ENCODE data around the gene BCAS4.

The BCAS4 gene

GRCh38 chr20:50855498-50856474 is 60.9 kb downstream of the BCAS4 start:
- DNase-seq (ENCODE audit: low spot score): no peak

- no peak for DNase-seq (ENCODE audit: low spot score)
These were observed 61.7 kb downstream of the BCAS4 start for GRCh38 chr20:50856475-50857041.

GRCh38 chr20:50857348-50857747 is 62.5 kb downstream of the BCAS4 start:
- DNase-seq (ENCODE audit: low spot score): no peak

GRCh38 chr20:50858525-50858924 is 63.7 kb downstream of the BCAS4 start:
- DNase-seq (ENCODE audit: low spot score): no peak

GRCh38 chr20:50859161-50859560 is 64.3 kb downstream of the BCAS4 start:
- no peak for DNase-seq (ENCODE audit: low spot score)

- DNase-seq (ENCODE audit: low spot score): no peak
These were observed 66.2 kb downstream of the BCAS4 start for GRCh38 chr20:50861012-50861411.

- DNase-seq (ENCODE audit: low spot score): no peak
These were observed 67.7 kb downstream of the BCAS4 start for GRCh38 chr20:50862546-50862945.

- DNase-seq (ENCODE audit: low spot score): no peak
These were observed 70.3 kb downstream of the BCAS4 start for GRCh38 chr20:50865114-50865513.

GRCh38 chr20:50865591-50865990 is 70.7 kb downstream of the BCAS4 start:
- DNase-seq (ENCODE audit: low spot score): no peak

GRCh38 chr20:50866036-50866685 is 71.3 kb downstream of the BCAS4 start:
- no peak for DNase-seq (ENCODE audit: low spot score)

GRCh38 chr20:50866831-50867230 is 72.0 kb downstream of the BCAS4 start:
- DNase-seq (ENCODE audit: low spot score): no peak

GRCh38 chr20:50867805-50868204 is 72.9 kb downstream of the BCAS4 start:
- DNase-seq (ENCODE audit: low spot score): no peak

- DNase-seq (ENCODE audit: low spot score): no peak
These were observed 73.9 kb downstream of the BCAS4 start for GRCh38 chr20:50868509-50869495.

- no peak for DNase-seq (ENCODE audit: low spot score)
These were observed 75.8 kb downstream of the BCAS4 start for GRCh38 chr20:50870561-50871161.

- DNase-seq (ENCODE audit: low spot score): no peak
These were observed 77.9 kb downstream of the BCAS4 start for GRCh38 chr20:50872560-50873425.

GRCh38 chr20:50873585-50873984 is 78.7 kb downstream of the BCAS4 start:
- DNase-seq (ENCODE audit: low spot score): no peak

- DNase-seq (ENCODE audit: low spot score): no peak
These were observed 79.4 kb downstream of the BCAS4 start for GRCh38 chr20:50874111-50874757.

GRCh38 chr20:50874758-50875665 is 80.2 kb downstream of the BCAS4 start:
- no peak for DNase-seq (ENCODE audit: low spot score)
